IPS-NIHi7 (cell line): ENCODE results near the gene WDFY1.
A peak's percentile ranks its signal among the peaks of the same experiment; 100 is the strongest.

Experiments
- DNase-seq: peaks from one replicate; pipeline ENCODE4 v3.0.0; 2012; ENCODE audit warnings: mixed read lengths; ENCODE audit errors: extremely low spot score

WDFY1 gene

GRCh38 chr2:223856584-223856983, 88.6 kb downstream of the WDFY1 start:
- DNase-seq, result no peak

- no peak for DNase-seq
These were observed 89.1 kb downstream of the WDFY1 start for GRCh38 chr2:223856021-223856420.

GRCh38 chr2:223855426-223855825, 89.7 kb downstream of the WDFY1 start:
- no peak for DNase-seq

- no peak for DNase-seq
These were observed 90.4 kb downstream of the WDFY1 start for GRCh38 chr2:223854741-223855140.

- DNase-seq, result no peak
These were observed 91.7 kb downstream of the WDFY1 start for GRCh38 chr2:223853425-223853837.

- DNase-seq, result no peak
These were observed 92.8 kb downstream of the WDFY1 start for GRCh38 chr2:223852281-223852795.

- DNase-seq, result no peak
These were observed 97.7 kb downstream of the WDFY1 start for GRCh38 chr2:223847410-223847809.

- DNase-seq, result no peak
These were observed 98.6 kb downstream of the WDFY1 start for GRCh38 chr2:223846515-223846914.

GRCh38 chr2:223841436-223842190, 103.5 kb downstream of the WDFY1 start:
- DNase-seq, result no peak

- DNase-seq, result peak; percentile 92
These were observed 107.7 kb downstream of the WDFY1 start, which contains the start of gene AP1S3 for GRCh38 chr2:223837287-223838061. Gene AP1S3 (minus strand): TSS chr2:223837582. CDS start chr2:223837450, 132 bp downstream.

- DNase-seq, result no peak
These were observed 109.2 kb downstream of the WDFY1 start for GRCh38 chr2:223835701-223836532.

GRCh38 chr2:223834431-223834830, 110.7 kb downstream of the WDFY1 start:
- no peak for DNase-seq

- DNase-seq, result no peak
These were observed 112.8 kb downstream of the WDFY1 start for GRCh38 chr2:223832241-223832903.

GRCh38 chr2:223829128-223829527, 116.0 kb downstream of the WDFY1 start:
- DNase-seq, result no peak

GRCh38 chr2:223828314-223828713, 116.8 kb downstream of the WDFY1 start:
- no peak for DNase-seq

GRCh38 chr2:223826995-223827394, 118.1 kb downstream of the WDFY1 start:
- DNase-seq, result no peak
